Activated CD4-positive, alpha-beta T cell treated with anti-CD3 and anti-CD28 coated beads for 36 hours (primary cell): ENCODE results near the gene GSTA5. TPM values are rescaled to one million over a fixed set of nuclear protein-coding genes. Genes with fewer than 3 reads are reported as not detected.
"Not testable (repeated sequence)": the region's sequence is repeated elsewhere in the genome, so short reads cannot be mapped to it uniquely, and the experiment has no call there.

ENCODE experiments used
- ATAC-seq: fragments of 200-7000 bp; cut with Tn5 transposase; one replicate; pipeline ENCODE4 v1.10.0; 2021; ENCODE audit warnings: mild to moderate bottlenecking, moderate library complexity
- CTCF ChIA-PET: fragments of 350-600 bp; sonication (Branson Sonifier 250); formaldehyde crosslinking; loops from one replicate; lab custom pipeline; 2021; ENCODE audit warnings: antibody characterized with exemption; lab: Charles Lee
- POLR2A ChIA-PET: fragments of 350-600 bp; sonication (Branson Sonifier 250); formaldehyde crosslinking; loops from one replicate; lab custom pipeline; 2021; ENCODE audit warnings: antibody characterized with exemption, inconsistent platforms; lab: Charles Lee
- DNase-seq: peaks from one replicate; pipeline ENCODE4 v3.0.0-alpha.2; 2020
- H3K27ac Mint-ChIP-seq: one replicate; pipeline ENCODE4 v1.8.0; 2021; ENCODE audit warnings: mixed read lengths
- H3K27me3 Mint-ChIP-seq: one replicate; pipeline ENCODE4 v1.8.0; 2021; ENCODE audit warnings: mixed read lengths
- H3K36me3 Mint-ChIP-seq: one replicate; pipeline ENCODE4 v1.8.0; 2021; ENCODE audit warnings: low read depth, mixed read lengths
- H3K4me1 Mint-ChIP-seq: one replicate; pipeline ENCODE4 v1.8.0; 2021; ENCODE audit warnings: mixed read lengths
- H3K4me3 Mint-ChIP-seq: one replicate; pipeline ENCODE4 v1.8.0; 2021; ENCODE audit warnings: mild to moderate bottlenecking, moderate library complexity, mixed read lengths
- H3K9me3 Mint-ChIP-seq: one replicate; pipeline ENCODE4 v1.8.0; 2021; ENCODE audit warnings: low read depth, mixed read lengths
- intact Hi-C, 2 experiments: fragments of 100-400 bp; cut with DNase I in 1 of 2; cut with micrococcal nuclease in 1 of 2; formaldehyde crosslinking; loops; one replicate each; pipeline versions ENCODE4 v1.14.2 to v1.15.1; 2022 to 2024; cut with DNase I, micrococcal nuclease
- total RNA-seq, 2 experiments: library from RNA; stranded (reverse); gene quantifications; one replicate each; pipeline ENCODE4 v1.2.3, GENCODE V29; 2021

GSTA5 gene
- total RNA-seq, 2 experiments from 2014 or later = not detected

DNA sequence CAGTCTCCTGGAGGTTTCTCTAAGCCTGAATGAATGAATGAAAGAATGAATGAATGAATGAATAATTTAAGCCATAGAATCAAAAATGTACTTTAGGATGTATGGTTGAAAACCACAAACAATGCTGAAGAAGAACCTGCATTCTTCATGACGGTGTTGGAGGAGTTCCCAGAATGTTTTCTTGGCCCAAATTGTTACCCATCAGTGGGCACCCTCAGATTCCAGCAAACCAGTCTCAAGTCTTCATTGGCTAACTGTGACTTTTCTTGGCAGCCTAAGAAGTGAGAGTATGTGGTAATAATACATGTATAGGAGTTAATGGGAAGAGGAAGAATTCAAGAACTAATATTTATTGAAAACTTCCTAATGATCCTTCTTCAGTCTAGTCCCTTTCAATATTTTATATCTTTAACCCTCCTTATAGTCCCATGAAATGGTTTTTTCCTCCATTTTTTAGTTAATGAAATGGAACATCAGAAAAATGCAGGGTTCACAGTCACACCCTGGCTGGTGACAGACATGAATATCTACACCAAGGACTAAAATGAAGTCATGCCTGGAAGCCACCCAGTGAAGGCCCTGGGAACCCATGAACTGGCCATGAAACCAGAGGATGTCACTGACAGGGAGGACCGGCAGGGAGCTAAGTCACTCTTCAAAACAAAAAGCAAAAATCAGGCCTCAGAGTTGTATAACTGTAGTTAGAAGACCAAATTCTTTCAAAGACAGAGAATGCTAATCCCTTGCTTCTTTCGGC lies 29.9 kb upstream of the GSTA5 start:
- CTCF ChIA-PET = interaction anchor here (0.8 kb wide), 1 partner anchor 11 kb away, joined by 3 read pairs; no protein-coding TSS in a partner anchor
- H3K36me3 Mint-ChIP-seq, ATAC-seq, H3K27me3 Mint-ChIP-seq, H3K27ac Mint-ChIP-seq, H3K9me3 Mint-ChIP-seq, DNase-seq, intact Hi-C loops, H3K4me1 Mint-ChIP-seq, POLR2A ChIA-PET, H3K4me3 Mint-ChIP-seq: not testable (repeated sequence)

DNA sequence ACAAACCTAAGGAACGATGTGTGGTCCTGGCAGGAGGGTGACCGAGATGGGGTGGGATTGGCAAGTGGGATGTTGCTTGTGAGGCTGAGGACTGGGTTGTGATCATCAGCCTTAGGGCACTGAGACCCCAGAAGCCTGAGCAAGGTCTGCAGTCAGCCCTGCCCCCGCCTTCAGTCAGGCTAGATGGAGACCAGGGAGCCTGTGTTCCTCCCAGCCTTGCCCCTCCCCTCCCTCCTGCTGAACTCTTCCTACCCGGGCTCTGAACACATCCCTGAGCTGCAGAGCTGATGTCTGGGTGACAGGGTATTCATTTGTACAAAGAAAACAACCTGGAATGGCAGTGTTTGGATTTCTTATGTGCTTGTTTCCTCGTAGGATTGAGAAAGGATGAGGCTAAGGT lies 28.3 kb upstream of the GSTA5 start:
- H3K9me3 Mint-ChIP-seq, CTCF ChIA-PET, intact Hi-C loops, H3K36me3 Mint-ChIP-seq, H3K4me3 Mint-ChIP-seq, H3K4me1 Mint-ChIP-seq, H3K27me3 Mint-ChIP-seq, H3K27ac Mint-ChIP-seq, ATAC-seq, POLR2A ChIA-PET, DNase-seq: not testable (repeated sequence)

DNA sequence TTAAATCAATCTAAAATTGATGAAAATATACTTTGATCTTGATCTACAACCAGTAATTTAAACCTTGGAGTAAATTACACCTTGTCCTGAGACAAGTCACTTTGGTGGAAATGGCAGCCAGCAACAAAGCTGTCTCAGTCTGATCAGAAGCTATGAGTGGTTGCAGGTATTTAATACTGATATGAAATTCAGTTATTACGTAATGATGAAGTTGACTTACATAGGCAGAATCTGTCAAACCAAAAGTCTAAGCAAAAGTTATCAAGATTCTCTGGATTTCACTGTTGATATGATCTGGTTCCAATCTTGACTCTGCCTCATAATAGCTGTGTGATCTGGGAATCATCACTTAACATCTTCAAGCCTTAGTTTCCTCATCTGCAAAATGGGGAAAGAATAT lies 27.6 kb upstream of the GSTA5 start:
- no peaks in the 10 kb centered on the region for H3K4me1 Mint-ChIP-seq
- intact Hi-C loops = no loop called here
- peaks cover 5% of the 10 kb centered on the region for H3K27me3 Mint-ChIP-seq
- no peak overlapping the region for H3K27ac Mint-ChIP-seq
- no peak overlapping the region for H3K4me3 Mint-ChIP-seq
- no peaks in the 10 kb centered on the region for H3K36me3 Mint-ChIP-seq
- no peak for DNase-seq
- ChIA-PET POLR2A (no interaction called here), CTCF (no interaction called here)
- no peak for ATAC-seq
- H3K9me3 Mint-ChIP-seq = no peaks in the 10 kb centered on the region

DNA sequence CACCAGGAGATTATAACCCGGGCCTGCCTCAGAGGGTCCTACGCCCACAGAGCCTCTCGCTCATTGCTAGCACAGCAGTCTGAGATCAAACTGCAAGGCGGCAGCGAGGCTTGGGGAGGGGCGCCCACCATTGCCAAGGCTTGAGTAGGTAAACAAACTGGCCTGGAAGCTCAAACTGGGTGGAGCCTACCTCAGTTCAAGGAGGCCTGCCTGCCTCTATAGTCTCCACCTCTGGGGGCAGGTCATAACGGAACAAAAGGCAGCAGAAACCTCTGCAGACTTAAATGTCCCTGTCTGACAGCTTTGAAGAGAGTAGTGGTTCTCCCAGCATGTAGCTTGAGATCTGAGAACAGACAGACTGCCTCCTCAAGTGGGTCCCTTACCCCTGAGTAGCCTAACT lies 20.5 kb upstream of the GSTA5 start:
- intact Hi-C loops, POLR2A ChIA-PET, CTCF ChIA-PET, H3K9me3 Mint-ChIP-seq, H3K4me3 Mint-ChIP-seq, ATAC-seq, H3K4me1 Mint-ChIP-seq, DNase-seq, H3K27ac Mint-ChIP-seq, H3K36me3 Mint-ChIP-seq: not testable (repeated sequence)
- H3K27me3 Mint-ChIP-seq = peaks cover 24% of the 10 kb centered on the region

DNA sequence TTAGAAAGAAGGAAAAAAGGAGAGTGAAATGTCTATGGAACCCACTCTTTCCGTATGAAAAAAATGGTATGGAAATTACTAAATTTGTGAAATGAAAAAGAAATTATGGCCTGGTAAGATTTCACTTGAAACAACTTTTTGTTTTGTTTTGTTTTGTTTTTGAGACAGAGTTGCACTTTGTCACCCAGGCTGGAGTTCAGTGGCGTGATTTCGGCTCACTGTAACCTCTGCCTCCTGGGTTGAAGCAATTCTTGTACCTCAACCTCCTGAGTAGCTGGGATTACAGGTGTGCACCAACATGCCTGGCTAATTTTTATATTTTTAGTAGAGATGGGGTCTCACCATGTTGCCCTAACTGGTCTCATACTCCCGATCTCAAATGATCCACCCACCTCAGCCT lies 17.8 kb upstream of the GSTA5 start:
- Mint-ChIP-seq H3K36me3 (no peaks in the 10 kb centered on the region), H3K4me3 (no peak overlapping the region), H3K27ac (no peak overlapping the region), H3K27me3 (peaks cover 41% of the 10 kb centered on the region), H3K4me1 (no peaks in the 10 kb centered on the region), H3K9me3 (no peaks in the 10 kb centered on the region)
- DNase-seq (no peak), ATAC-seq (no peak)
- ChIA-PET POLR2A (no interaction called here), CTCF (no interaction called here)
- intact Hi-C loops = no loop called here

DNA sequence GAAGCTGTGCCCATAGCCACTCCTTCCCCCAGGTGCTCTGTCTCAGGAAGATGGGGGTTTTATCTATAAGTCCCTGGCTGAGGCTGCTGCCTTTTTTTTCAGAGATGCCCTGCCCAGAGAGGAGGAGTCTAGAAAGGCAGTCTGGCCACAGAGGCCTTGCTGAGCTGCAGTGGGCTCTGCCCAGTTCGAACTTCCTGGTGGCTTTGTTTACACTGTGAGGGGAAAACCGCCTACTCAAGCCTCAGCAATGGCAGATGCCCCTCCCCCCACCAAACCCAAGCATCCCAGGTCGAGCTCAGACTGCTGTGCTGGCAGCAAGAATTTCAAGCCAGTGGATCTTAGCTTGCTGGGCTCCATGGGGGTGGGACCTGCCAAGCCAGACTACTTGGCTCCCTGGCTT lies 15.5 kb upstream of the GSTA5 start:
- H3K36me3 Mint-ChIP-seq, intact Hi-C loops, ATAC-seq, H3K9me3 Mint-ChIP-seq, H3K4me1 Mint-ChIP-seq, H3K4me3 Mint-ChIP-seq, H3K27ac Mint-ChIP-seq, DNase-seq, CTCF ChIA-PET, POLR2A ChIA-PET: not testable (repeated sequence)
- peaks cover 49% of the 10 kb centered on the region for H3K27me3 Mint-ChIP-seq

DNA sequence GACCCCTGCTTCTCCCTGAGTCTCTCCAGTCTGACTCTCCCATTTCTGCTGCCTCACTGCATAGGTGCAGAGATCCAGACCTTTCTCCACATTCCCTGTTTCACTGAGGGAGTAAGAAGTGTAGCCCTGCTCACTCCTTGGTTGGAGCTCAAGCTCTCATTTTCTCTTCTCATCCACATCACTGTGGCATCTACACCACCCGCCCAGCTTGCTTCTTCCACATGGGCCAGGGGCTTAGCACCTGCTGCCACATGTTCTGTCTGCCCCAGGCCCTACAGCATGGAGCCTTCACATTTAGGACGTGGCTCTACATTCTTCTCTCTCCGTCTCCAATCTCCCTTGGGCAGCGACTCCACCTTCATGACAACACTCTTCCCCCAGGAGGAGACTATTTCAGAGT lies 8.5 kb upstream of the GSTA5 start:
- intact Hi-C loops = no loop called here
- no peak for ATAC-seq
- no peak overlapping the region for H3K4me3 Mint-ChIP-seq
- no peak for DNase-seq
- no peaks in the 10 kb centered on the region for H3K9me3 Mint-ChIP-seq
- H3K27me3 Mint-ChIP-seq = peaks cover 18% of the 10 kb centered on the region
- H3K36me3 Mint-ChIP-seq = no peaks in the 10 kb centered on the region
- H3K4me1 Mint-ChIP-seq = no peaks in the 10 kb centered on the region
- ChIA-PET CTCF (no interaction called here), POLR2A (no interaction called here)
- H3K27ac Mint-ChIP-seq = no peak overlapping the region

DNA sequence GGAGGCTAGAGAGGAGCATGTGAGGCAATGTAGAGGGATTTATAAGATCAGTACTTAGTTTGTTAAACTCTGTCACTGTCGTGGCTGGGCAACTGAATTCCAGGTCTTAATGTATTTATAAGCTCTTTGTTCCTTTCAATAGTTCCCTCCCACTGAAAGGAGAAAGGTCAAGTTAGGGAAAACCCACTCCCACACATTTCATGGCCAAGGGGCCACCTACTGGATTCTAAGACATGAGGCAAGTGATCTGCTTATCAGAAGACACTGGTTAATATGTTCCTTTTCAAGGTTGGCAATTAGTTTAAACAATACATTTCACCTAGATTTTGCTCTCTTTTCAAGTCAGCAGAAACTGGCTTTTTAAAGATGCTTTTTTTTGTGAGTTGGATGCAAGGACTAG lies 5.4 kb upstream of the GSTA5 start:
- CTCF ChIA-PET = no interaction called here
- Mint-ChIP-seq H3K4me1 (no peaks in the 10 kb centered on the region), H3K27me3 (peaks cover 5% of the 10 kb centered on the region), H3K9me3 (no peaks in the 10 kb centered on the region), H3K4me3 (no peak overlapping the region), H3K36me3 (no peaks in the 10 kb centered on the region), H3K27ac (no peak overlapping the region)
- no peak for ATAC-seq
- POLR2A ChIA-PET = no interaction called here
- intact Hi-C loops = no loop called here
- no peak for DNase-seq

DNA sequence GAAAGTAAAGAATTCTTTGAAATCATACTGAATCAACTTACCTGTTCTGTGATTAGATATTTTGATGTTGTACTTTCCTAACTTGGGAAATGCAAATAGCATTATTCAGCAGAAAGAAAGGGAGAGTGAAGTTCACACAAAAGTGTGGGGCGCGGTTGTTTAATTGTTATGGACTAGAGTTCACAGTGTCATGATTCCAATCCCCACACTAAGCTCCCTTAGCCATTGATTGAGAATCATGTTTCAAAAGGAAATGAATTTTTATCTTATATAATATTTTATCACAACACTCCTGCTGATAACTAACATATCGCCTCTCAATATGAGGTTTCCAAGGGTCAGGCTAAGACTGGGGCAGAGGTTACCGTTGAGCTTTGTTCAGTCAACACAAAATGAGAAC lies 3.0 kb upstream of the GSTA5 start:
- no peak overlapping the region for H3K4me3 Mint-ChIP-seq
- DNase-seq (no peak), ATAC-seq (no peak)
- H3K9me3 Mint-ChIP-seq = no peaks in the 10 kb centered on the region
- peaks cover 7% of the 10 kb centered on the region for H3K27me3 Mint-ChIP-seq
- POLR2A ChIA-PET = no interaction called here
- no peak overlapping the region for H3K27ac Mint-ChIP-seq
- H3K36me3 Mint-ChIP-seq = no peaks in the 10 kb centered on the region
- H3K4me1 Mint-ChIP-seq = peaks cover 3% of the 10 kb centered on the region
- CTCF ChIA-PET = interaction anchor here (1.2 kb wide), 1 partner anchor 33 kb away, joined by 3 read pairs; no protein-coding TSS in a partner anchor
- intact Hi-C loops = no loop called here

DNA sequence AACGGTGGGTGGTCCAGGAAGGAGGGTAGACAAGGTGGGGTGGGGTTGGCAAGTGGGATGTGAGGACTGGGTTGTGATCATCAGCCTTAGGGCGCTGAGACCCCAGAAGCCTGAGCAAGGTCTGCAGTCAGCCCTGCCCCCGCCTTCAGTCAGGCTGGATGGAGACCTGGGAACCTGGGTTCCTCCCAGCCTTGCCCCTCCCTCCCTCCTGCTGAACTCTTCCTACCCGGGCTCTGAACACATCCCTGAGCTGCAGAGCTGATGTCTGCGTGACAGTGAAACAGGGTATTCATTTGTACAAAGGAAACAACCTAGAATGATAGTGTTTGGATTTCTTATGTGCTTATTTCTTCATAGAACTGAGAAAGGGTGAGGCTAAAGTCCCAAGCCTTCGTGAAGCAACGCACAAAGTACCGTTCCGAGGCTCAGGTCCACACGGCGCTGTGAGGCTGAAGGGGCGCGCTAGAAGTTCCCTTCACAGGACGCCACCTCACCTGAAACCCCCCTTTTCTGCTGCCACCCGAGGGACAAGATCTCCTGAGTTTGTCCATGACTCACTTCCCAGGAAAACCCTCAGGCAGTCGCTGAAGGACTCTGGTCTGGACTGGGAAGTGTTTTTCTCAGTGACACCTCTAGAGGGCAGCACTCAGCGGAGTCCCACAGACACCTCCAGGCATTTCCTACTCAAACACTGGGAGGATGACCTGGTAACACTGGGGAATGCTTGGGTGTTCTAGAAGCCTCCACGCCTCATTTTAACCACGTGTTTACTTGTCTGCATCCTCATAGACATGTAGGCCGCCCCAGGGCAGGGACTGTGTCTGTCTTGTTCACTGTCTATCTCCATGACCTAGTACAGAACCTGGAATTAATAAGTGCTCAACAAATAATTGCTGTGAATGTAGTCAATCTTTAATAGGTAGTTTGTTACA lies 1.2 kb downstream of the GSTA5 start:
- intact Hi-C loops = loop anchor here (2.0 kb wide), 2 partner anchors 43 to 155 kb away; partner anchors contain the start of gene GSTA4 (in 1 of the 2)
- ATAC-seq (peak; percentile 91), DNase-seq (peak; percentile 67)
- Mint-ChIP-seq H3K27me3 (peaks cover 30% of the 10 kb centered on the region), H3K9me3 (no peaks in the 10 kb centered on the region), H3K27ac (no peak overlapping the region), H3K4me3 (no peak overlapping the region), H3K4me1 (peaks cover 3% of the 10 kb centered on the region), H3K36me3 (no peaks in the 10 kb centered on the region)
- ChIA-PET POLR2A (no interaction called here), CTCF (interaction anchor here (0.7 to 1.1 kb wide), 2 partner anchors 10 to 190 kb away, joined by 3 read pairs; no protein-coding TSS in a partner anchor)

DNA sequence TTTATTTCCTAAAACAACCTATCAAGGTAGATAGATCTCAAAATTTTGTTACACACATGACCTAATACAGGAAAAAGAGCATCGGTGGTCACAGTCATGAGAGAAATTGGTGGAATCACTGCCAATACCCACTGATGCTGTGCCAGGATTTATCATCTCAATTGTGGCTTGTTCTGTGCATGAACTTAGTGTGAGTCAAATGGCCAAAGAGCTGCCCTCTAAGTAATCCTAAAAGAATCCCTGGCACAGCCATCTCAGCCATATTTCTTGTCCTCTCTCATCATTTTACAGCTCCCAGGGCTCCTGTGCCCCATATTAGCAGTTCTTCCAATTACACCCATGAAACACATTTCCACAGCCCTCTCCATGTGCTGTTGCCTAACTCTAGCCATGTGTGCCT lies 6.1 kb downstream of the GSTA5 start:
- DNase-seq (no peak), ATAC-seq (no peak)
- Mint-ChIP-seq H3K27ac (no peak overlapping the region), H3K27me3 (peaks cover 26% of the 10 kb centered on the region), H3K4me1 (no peaks in the 10 kb centered on the region), H3K36me3 (no peaks in the 10 kb centered on the region), H3K9me3 (no peaks in the 10 kb centered on the region), H3K4me3 (no peak overlapping the region)
- intact Hi-C loops = no loop called here
- ChIA-PET CTCF (no interaction called here), POLR2A (no interaction called here)
